GM06990 (cell line): ENCODE results near the gene MUC3A.
"Not testable (repeated sequence)": the region's sequence is repeated elsewhere in the genome, so short reads cannot be mapped to it uniquely, and the experiment has no call there.

Experiments used
- DNase-seq: peaks from one replicate; pipeline ENCODE4 v3.0.0-alpha.2; 2011; ENCODE audit not compliant: insufficient read length; ENCODE audit errors: extremely low read depth
- H3K27me3 ChIP-seq: replicated peaks from 2 replicates; pipeline ENCODE4 v1.6.0; 2011; ENCODE audit warnings: low read length; ENCODE audit not compliant: control insufficient read depth, insufficient read depth
- H3K36me3 ChIP-seq: 2 replicates; pipeline ENCODE4 v1.5.1; 2011; ENCODE audit warnings: low read length; ENCODE audit not compliant: control insufficient read depth, insufficient read depth
- H3K4me3 ChIP-seq: replicated peaks from 2 replicates; pipeline ENCODE4 v1.5.1; 2011; ENCODE audit warnings: low read depth, mild to moderate bottlenecking, control low read depth, low read length
- TF ChIP-seq, protein P1 (sequence below): IDR thresholded peaks from 2 replicates; pipeline ENCODE4 v1.5.1; 2011; ENCODE audit warnings: low read length, control low read depth, mild to moderate bottlenecking, inconsistent platforms; ENCODE audit not compliant: insufficient read depth, poor library complexity, severe bottlenecking

Gene MUC3A

GRCh38 chr7:100911484-100911883 lies 37.9 kb upstream of the MUC3A start:
- TF ChIP-seq, protein P1, sequence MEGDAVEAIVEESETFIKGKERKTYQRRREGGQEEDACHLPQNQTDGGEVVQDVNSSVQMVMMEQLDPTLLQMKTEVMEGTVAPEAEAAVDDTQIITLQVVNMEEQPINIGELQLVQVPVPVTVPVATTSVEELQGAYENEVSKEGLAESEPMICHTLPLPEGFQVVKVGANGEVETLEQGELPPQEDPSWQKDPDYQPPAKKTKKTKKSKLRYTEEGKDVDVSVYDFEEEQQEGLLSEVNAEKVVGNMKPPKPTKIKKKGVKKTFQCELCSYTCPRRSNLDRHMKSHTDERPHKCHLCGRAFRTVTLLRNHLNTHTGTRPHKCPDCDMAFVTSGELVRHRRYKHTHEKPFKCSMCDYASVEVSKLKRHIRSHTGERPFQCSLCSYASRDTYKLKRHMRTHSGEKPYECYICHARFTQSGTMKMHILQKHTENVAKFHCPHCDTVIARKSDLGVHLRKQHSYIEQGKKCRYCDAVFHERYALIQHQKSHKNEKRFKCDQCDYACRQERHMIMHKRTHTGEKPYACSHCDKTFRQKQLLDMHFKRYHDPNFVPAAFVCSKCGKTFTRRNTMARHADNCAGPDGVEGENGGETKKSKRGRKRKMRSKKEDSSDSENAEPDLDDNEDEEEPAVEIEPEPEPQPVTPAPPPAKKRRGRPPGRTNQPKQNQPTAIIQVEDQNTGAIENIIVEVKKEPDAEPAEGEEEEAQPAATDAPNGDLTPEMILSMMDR = no peak
- Histone ChIP-seq H3K36me3 (no peaks in the 10 kb centered on the region), H3K27me3 (no peaks in the 10 kb centered on the region), H3K4me3 (no peak overlapping the region)
- no peak for DNase-seq

GRCh38 chr7:100914208-100914878 lies 35.0 kb upstream of the MUC3A start:
- Histone ChIP-seq H3K4me3 (no peak overlapping the region), H3K36me3 (no peaks in the 10 kb centered on the region), H3K27me3 (no peaks in the 10 kb centered on the region)
- no peak for DNase-seq
- TF ChIP-seq, protein P1 = no peak

- TF ChIP-seq, protein P1 = no peak
- no peak for DNase-seq
- Histone ChIP-seq H3K27me3 (no peaks in the 10 kb centered on the region), H3K36me3 (no peaks in the 10 kb centered on the region), H3K4me3 (no peak overlapping the region)
Measured at GRCh38 chr7:100914879-100915447, 34.4 kb upstream of the MUC3A start.

DNA sequence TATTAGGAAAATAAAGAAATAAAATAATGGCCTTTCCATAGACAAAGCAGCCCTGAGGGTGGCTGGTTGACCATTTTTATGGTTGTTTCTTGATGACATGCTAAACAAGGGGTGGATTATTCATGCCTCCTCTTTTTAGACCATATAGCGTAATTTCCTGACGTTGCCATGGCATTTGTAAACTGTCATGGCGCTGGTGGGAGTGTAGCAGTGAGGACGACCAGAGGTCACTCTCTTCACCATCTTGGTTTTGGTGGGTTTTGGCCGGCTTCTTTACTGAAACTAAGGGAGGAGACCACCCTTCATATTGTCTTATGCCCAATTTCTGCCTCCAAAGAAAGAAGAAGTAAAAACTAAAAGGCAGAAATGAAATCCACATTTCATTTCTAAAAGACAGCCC lies 30.0 kb upstream of the MUC3A start:
- not testable (repeated sequence) for H3K36me3 ChIP-seq, DNase-seq

DNA sequence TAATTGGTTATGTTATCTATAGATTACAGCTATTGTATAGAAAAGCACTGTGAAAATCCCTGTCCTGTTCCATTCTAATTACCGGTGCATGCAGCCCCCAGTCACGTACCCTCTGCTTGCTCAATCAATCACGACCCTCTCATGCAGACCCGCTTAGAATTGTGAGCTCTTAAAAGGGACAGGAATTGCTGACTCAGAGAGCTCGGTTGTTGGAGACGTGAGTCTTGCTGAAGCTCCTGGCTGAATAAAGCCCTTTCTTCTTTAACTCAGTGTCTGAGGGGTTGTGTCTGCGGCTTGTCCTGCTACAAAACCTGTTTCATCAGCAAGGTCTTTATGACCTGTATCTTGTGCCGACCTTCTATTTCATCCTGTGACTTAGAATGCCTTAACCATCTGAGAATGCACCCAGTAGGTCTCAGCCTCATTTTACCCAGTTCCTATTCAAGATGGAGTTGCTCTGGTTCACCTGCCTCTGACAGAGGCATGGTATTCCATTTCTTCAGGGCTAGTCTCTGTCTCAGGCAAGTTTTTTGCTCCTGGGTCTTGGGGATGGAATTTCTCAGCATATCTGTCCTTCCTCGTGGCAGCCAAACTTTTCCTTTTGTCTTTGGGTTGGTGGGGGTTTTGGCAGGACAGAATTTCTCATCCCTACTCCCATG lies 29.4 kb upstream of the MUC3A start:
- H3K27me3 ChIP-seq, H3K4me3 ChIP-seq, H3K36me3 ChIP-seq, DNase-seq: not testable (repeated sequence)

More for the DNA sequence above, 30.0 kb upstream of the MUC3A start:
- not testable (repeated sequence) for H3K4me3 ChIP-seq, H3K27me3 ChIP-seq

DNA sequence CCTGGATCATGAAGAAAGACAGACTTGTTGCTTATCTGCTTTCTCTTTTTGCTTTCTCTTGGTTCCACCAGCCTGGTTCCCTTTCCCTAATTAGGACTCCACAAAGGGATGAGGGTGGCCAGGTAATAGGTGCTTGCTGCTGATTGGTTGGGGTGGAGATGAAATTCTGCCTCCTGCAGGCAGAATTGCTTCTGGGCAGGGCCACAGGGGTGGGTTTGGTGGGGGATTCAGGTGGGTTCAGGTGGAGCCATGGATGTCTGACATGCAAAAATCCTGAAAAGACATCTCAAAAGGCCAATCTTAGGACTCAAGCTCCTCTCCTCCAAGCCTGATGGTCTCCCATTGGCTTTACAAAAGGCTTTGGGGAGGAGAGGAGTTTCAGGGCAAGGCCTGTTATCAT lies 28.3 kb upstream of the MUC3A start:
- Histone ChIP-seq H3K36me3 (no peaks in the 10 kb centered on the region), H3K27me3 (no peaks in the 10 kb centered on the region), H3K4me3 (no peak overlapping the region)
- DNase-seq = no peak
- TF ChIP-seq, protein P1 = no peak

DNA sequence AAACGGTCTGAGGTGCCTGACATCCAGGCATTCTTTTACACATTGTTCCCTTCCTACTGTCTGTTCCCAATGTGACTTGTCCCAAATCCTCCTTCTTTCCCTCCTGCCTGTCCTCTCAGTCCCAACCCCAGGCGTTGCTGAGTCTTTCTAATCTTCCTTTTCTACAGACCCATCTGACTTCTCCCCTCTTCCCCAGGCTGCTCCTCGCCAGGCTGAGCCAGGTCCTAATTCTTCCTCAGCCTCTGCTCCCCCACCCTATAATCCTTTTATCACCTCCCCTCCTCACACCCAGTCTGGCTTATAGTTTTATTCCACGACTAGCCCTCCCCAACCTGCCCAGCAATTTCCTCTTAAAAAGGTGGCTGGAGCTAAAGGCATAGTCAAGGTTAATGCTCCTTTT lies 25.7 kb upstream of the MUC3A start:
- DNase-seq, H3K27me3 ChIP-seq, H3K36me3 ChIP-seq, H3K4me3 ChIP-seq: not testable (repeated sequence)
